Anterior cingulate cortex (tissue), 58 donors: ENCODE data around the gene NEB.

Source experiments
- DNase-seq, 58 donors: peaks; one replicate each; lab custom pipeline; 2025; lab: John Stamatoyannopoulos, UW

Gene NEB

GRCh38 chr2:151498178-151498577 lies 236.1 kb downstream of the NEB start:
- no peak for DNase-seq

- no peak for DNase-seq
Measured at GRCh38 chr2:151491496-151491895, 242.8 kb downstream of the NEB start.

- DNase-seq, result no peak
Measured at GRCh38 chr2:151490276-151490675, 244.0 kb downstream of the NEB start.

- no peak for DNase-seq
Measured at GRCh38 chr2:151486053-151486452, 248.2 kb downstream of the NEB start.

- DNase-seq, result no peak
Measured at GRCh38 chr2:151484100-151484499, 250.2 kb downstream of the NEB start.

- DNase-seq, result no peak
Measured at GRCh38 chr2:151483546-151483945, 250.7 kb downstream of the NEB start.

GRCh38 chr2:151482171-151482725 lies 252.0 kb downstream of the NEB start:
- DNase-seq, result no peak

GRCh38 chr2:151481744-151482143 lies 252.5 kb downstream of the NEB start:
- DNase-seq, result no peak

GRCh38 chr2:151478011-151478410 lies 256.3 kb downstream of the NEB start:
- no peak for DNase-seq

- no peak for DNase-seq
Measured at GRCh38 chr2:151476287-151476686, 258.0 kb downstream of the NEB start.

GRCh38 chr2:151475071-151475470 lies 259.2 kb downstream of the NEB start:
- DNase-seq, result no peak

- DNase-seq, result no peak
Measured at GRCh38 chr2:151472966-151473365, 261.3 kb downstream of the NEB start.

GRCh38 chr2:151470556-151470955 lies 263.7 kb downstream of the NEB start:
- DNase-seq, result no peak

GRCh38 chr2:151465771-151466170 lies 268.5 kb downstream of the NEB start:
- DNase-seq, result no peak

GRCh38 chr2:151459358-151459757 lies 274.9 kb downstream of the NEB start:
- no peak for DNase-seq

GRCh38 chr2:151439127-151439526 lies 295.1 kb downstream of the NEB start:
- DNase-seq, result no peak

GRCh38 chr2:151438506-151438905 lies 295.8 kb downstream of the NEB start:
- DNase-seq, result no peak

- DNase-seq, result no peak
Measured at GRCh38 chr2:151437630-151438029, 296.6 kb downstream of the NEB start.
